NOMO-1 treated with DMSO at 0.1 percent for 48 hours (cell line): Measurements from ENCODE around the gene CORO7.
A peak's percentile ranks its signal among the peaks of the same experiment; 100 is the strongest.

Experiments used
- DNase-seq: peaks from one replicate; lab custom pipeline; 2025; ENCODE audit not compliant: unreplicated experiment; lab: John Stamatoyannopoulos, UW

CORO7 gene

GRCh38 chr16:4313563-4314531, 102.5 kb downstream of the CORO7 start:
- peak; percentile 20 for DNase-seq

DNA sequence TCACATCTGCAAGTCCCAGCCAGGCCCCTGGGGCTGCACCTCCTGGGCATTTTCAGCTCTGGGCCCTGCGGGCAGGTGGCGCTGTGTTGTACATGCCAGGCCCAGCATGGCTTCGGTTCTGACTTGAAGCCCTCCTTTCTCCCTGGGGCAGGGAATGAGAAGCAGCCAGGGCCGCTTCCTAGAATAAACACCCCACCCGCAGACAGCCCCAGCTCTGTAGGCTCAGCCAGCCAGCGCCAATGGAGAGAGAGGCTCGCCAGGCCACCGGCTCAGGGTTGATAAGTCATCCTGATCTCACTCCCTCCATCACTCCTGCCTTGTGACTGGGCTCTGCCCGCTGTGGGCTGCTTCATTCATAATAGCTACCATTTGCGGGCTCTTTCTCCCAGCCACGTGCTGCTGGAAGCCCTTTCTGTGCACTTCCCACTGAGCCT, 106.5 kb downstream of the CORO7 start:
- DNase-seq, result no peak

DNA sequence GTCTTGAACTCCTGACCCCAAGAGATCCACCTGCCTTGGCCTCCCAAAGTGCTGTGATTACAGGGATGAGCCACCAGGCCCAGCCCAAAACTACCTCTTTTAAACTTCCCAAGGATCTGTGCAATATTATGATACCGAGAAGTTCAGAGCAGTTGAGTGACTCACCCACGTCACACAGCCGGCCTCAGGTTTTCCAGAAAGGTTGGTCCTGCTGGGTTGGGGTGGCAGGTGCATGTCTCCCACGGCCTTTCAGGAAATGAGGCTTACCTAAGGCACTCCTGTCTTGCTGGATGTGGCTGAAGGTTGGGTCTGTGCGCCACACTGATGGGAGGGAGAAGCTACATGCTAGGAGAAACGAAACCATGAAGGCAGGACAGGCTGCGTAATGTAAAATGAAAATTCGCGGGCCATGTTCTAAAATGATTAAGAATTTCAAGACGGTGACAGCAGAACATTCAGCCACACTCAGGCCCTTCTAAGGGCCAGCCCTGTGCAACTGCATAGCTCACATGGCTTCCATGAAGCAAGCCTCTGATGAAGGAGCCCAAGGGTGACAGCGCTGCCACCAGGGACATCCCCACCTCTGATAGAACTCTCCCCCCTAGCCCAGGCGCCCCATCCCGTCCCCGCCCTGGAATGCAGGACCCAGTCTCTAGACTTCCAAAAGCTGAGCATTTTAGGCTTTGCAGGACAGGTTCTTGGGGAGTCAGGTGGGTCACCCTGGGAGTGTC, 107.1 kb downstream of the CORO7 start:
- no peak for DNase-seq

DNA sequence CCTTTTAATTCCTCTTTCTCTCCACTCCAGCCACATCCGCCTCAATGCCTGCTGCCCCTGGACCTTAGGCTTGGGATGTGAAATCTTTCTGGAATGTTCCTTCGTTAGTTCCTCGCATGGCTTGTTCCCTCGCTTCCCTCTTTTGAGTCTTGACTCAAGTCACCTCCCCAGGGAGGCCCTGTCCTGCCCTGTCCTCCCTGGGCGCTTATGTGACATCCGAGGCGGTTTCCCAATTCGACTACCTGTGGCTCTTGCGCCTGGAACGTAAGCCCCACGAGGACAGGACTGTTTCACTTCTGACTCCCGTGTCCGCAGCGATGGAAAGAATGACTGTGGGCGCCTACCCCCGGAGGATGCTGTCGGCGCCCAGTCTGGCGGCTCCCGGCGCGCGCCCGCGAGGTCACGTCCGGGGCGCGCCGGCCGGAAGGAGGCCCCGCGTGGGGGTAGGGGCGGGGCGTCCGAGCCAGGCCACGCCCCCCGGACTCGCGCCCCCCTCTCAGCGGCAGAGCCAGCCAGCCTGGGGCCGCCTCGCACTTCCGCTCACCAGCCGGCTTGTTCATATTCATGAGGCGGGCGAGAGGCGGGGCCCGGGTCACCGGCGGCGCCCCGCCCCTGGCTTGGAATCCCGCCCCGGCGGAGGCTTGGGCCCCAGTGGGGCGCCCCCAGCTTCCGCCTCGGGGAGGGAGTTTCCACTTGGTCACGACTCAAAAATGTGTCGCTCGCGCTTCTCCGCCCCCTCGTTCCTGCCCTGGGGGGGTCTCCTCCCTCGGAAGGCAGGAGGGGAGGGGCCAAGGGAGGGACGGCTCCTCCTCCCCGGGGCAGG, 109.0 kb downstream of the CORO7 start:
- peak; percentile 96 for DNase-seq

DNA sequence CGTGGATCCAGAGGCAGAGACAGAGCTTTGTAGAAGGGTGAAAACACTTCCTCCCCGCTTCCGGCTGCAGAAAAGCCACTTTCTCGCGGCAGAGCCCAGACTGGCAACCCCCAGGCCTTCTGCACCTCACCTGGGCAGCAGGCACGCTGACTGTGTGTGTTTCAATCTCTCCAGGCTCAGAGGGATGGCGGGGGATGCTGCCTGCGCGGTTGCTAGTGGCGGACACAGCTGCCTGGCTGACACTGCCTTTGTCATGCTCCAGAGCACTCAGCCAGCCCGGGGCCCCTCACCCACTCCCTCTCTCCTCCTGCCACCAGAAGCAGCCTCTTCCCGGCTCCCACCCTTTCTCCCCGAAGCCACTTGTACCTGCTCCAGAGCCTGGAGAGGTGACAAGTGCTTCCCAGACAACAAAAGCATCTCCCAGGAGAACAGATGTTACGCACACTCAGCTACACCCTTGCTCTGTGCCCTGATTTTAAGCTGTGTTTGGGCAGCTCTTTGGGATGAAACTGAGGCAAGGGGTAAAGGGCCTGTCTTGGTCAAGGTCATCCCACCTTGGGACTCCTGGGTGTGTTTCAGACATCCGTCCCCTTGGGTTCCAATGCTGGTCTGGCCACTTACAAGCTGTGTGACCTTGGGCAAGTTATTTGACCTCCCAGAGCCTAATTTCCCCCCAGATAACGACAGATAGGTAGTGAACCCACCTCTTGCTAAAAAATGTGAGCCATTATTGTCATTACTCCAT, 109.8 kb downstream of the CORO7 start:
- no peak for DNase-seq
